Osteoblast (primary cell): ENCODE data around the gene PLA1A. TPM values are rescaled to one million over a fixed set of nuclear protein-coding genes. Genes with fewer than 3 reads are reported as not detected.

Experiments
- DNase-seq: peaks from one replicate; pipeline ENCODE4 v3.0.0; 2011; ENCODE audit warnings: low spot score, mixed read lengths; ENCODE audit not compliant: insufficient read length; ENCODE audit errors: missing footprints
- H2AFZ ChIP-seq: 2 replicates; pipeline ENCODE4 v1.6.0; 2011; ENCODE audit warnings: mild to moderate bottlenecking, low read length
- H3K27ac ChIP-seq: 2 replicates; pipeline ENCODE4 v1.5.1; 2011; ENCODE audit warnings: mild to moderate bottlenecking, low read depth, low read length, moderate library complexity
- H3K27me3 ChIP-seq: 2 replicates; pipeline ENCODE4 v1.6.0; 2012; ENCODE audit warnings: mild to moderate bottlenecking, control low read depth, inconsistent platforms, low read length, moderate library complexity; ENCODE audit not compliant: insufficient read depth
- H3K36me3 ChIP-seq: 2 replicates; pipeline ENCODE4 v1.5.1; 2011; ENCODE audit warnings: mild to moderate bottlenecking, low read length, control low read depth, moderate library complexity; ENCODE audit not compliant: insufficient read depth
- H3K4me1 ChIP-seq: 2 replicates; pipeline ENCODE4 v1.5.1; 2011; ENCODE audit warnings: mild to moderate bottlenecking, low read length, control low read depth, moderate library complexity; ENCODE audit not compliant: insufficient read depth
- H3K4me2 ChIP-seq: 2 replicates; pipeline ENCODE4 v1.6.0; 2011; ENCODE audit warnings: mild to moderate bottlenecking, low read length; ENCODE audit not compliant: insufficient read depth
- H3K4me3 ChIP-seq: fragments of 200-600 bp; sonication (generic); 3 replicates; pipeline ENCODE4 v1.5.1; 2012; ENCODE audit warnings: mild to moderate bottlenecking, low read length, inconsistent platforms; ENCODE audit not compliant: insufficient read depth
- H3K79me2 ChIP-seq: 2 replicates; pipeline ENCODE4 v1.6.0; 2012; ENCODE audit warnings: mild to moderate bottlenecking, low read length, control low read depth, inconsistent platforms; ENCODE audit not compliant: insufficient read depth
- H3K9me3 ChIP-seq: 2 replicates; pipeline ENCODE4 v1.5.1; 2011; ENCODE audit warnings: low read depth, low read length, control low read depth
- H4K20me1 ChIP-seq: 2 replicates; pipeline ENCODE4 v1.6.0; 2012; ENCODE audit warnings: mild to moderate bottlenecking, low read length, control low read depth; ENCODE audit not compliant: insufficient read depth
- total RNA-seq: library from RNA; depleted of rRNA; stranded (reverse); fragments of >200 nt; gene quantifications from 2 replicates; pipeline ENCODE4 v1.2.3, GENCODE V29; 2012
- TF ChIP-seq, protein P1 (sequence below): IDR thresholded peaks from 2 replicates; pipeline ENCODE4 v1.5.1; 2011; ENCODE audit warnings: mild to moderate bottlenecking, low read depth, low read length, moderate library complexity; ENCODE audit errors: extremely low read depth

Gene PLA1A
- total RNA-seq, 1 donor: 0.36 TPM

DNA sequence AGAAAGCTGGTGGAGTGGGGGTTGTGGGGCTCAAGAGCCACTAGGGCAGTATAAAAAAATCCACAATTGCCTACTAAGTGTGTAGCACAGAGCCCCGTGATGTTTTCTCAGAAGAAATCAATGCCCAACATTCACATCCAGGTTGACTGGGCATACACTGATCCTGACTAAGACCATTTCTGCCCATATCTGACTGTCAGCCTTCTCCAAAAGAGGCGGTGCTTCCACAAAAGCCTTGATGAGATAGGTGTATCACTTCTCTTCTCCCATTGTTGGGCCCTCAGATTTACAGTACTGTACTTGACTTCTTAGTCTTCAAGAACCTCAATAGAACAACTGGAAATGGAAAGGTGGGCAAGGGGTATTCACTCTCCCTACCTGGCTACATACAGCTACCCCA is 61.3 kb downstream of the PLA1A start:
- H3K4me1 ChIP-seq: peaks cover 30% of the 10 kb centered on the region
- H3K27me3 ChIP-seq: no peaks in the 10 kb centered on the region
- no peak overlapping the region for H3K4me2 ChIP-seq
- H3K36me3 ChIP-seq: no peaks in the 10 kb centered on the region
- H3K79me2 ChIP-seq: no peaks in the 10 kb centered on the region
- H2AFZ ChIP-seq: no peak overlapping the region
- H3K27ac ChIP-seq: no peak overlapping the region
- no peak overlapping the region for H3K4me3 ChIP-seq
- TF ChIP-seq, protein P1, sequence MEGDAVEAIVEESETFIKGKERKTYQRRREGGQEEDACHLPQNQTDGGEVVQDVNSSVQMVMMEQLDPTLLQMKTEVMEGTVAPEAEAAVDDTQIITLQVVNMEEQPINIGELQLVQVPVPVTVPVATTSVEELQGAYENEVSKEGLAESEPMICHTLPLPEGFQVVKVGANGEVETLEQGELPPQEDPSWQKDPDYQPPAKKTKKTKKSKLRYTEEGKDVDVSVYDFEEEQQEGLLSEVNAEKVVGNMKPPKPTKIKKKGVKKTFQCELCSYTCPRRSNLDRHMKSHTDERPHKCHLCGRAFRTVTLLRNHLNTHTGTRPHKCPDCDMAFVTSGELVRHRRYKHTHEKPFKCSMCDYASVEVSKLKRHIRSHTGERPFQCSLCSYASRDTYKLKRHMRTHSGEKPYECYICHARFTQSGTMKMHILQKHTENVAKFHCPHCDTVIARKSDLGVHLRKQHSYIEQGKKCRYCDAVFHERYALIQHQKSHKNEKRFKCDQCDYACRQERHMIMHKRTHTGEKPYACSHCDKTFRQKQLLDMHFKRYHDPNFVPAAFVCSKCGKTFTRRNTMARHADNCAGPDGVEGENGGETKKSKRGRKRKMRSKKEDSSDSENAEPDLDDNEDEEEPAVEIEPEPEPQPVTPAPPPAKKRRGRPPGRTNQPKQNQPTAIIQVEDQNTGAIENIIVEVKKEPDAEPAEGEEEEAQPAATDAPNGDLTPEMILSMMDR: no peak
- DNase-seq: no peak
- no peaks in the 10 kb centered on the region for H3K9me3 ChIP-seq
- H4K20me1 ChIP-seq: no peaks in the 10 kb centered on the region

- Histone ChIP-seq H4K20me1 (no peaks in the 10 kb centered on the region), H3K27me3 (no peaks in the 10 kb centered on the region), H3K27ac (no peak overlapping the region), H2AFZ (no peak overlapping the region), H3K9me3 (no peaks in the 10 kb centered on the region), H3K4me2 (no peak overlapping the region), H3K36me3 (no peaks in the 10 kb centered on the region), H3K4me3 (no peak overlapping the region), H3K79me2 (no peaks in the 10 kb centered on the region), H3K4me1 (peaks cover 37% of the 10 kb centered on the region)
- TF ChIP-seq, protein P1: no peak
- DNase-seq: no peak
Observed at GRCh38 chr3:119659606-119660291, 62.1 kb downstream of the PLA1A start.

DNA sequence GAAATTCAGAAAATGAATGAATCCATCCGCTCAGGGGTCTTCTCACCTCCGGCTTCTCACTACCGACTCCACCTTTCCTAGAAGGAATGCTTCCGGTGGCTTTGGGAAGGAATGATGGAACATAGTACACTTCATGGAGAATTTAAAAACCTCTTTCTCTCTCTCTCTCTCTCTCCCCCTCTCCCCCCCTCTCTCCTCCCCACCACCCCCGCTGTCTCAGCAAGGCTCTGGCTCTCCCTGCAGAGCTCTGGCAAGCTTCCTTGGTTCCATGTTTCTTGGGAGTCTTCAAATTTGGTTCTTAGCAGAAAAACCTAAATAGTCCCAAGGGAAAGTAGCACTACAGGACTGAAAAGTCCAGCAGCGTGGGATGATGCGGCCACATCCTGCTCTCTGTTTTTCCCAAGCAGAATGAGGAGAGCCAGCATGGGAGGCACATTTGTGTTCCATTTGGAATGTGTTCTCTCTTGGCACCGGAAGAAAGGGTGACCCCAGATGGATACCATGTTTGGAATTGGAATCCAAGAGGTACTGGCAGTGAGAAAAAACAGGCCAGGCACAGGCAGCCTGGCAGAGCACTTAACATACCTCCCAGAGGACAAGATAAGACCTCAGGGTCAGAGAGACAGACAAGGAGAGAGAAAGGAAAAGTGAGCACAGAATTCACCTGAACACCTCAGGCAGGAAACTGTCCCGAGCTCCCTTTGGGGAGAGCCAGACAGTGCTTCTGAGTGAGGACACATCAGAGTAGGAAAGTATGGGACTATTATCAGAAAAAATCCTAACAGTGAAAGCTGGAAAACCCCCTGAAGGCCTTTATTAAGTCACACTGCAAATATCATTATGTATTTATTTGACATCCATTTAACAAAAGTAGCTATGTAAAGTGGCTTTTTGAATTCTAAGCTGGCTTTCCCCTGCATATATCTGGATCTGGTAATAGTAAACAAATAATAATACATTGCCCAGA is 63.1 kb downstream of the PLA1A start, which contains the start of gene POPDC2:
POPDC2 (minus strand) TSS at position 116 of the 967 bp plus-strand sequence. CDS start 166 bp downstream, outside the sequence.
- H3K4me2 ChIP-seq: peak within 1 kb of the TSS; percentile 11
- H3K27ac ChIP-seq: peak within 1 kb of the TSS; percentile 42
- H3K9me3 ChIP-seq: no peaks in the 10 kb centered on the region
- no peaks in the 10 kb centered on the region for H3K27me3 ChIP-seq
- H4K20me1 ChIP-seq: no peaks in the 10 kb centered on the region
- H3K36me3 ChIP-seq: no peaks in the 10 kb centered on the region
- DNase-seq: no peak
- TF ChIP-seq, protein P1: no peak
- H3K4me3 ChIP-seq: no peak within 1 kb of the TSS
- H2AFZ ChIP-seq: peak within 1 kb of the TSS; percentile 36
- H3K79me2 ChIP-seq: no peaks in the 10 kb centered on the region
- H3K4me1 ChIP-seq: peaks cover 46% of the 10 kb centered on the region
